Smooth muscle cell (in vitro differentiated cells): Measurements from ENCODE around the gene TASOR2. TPM values are rescaled to one million over a fixed set of nuclear protein-coding genes. Genes with fewer than 3 reads are reported as not detected.

Experiments
- DNase-seq: peaks from one replicate; lab custom pipeline; 2025; ENCODE audit not compliant: unreplicated experiment; lab: John Stamatoyannopoulos, UW
- H2AFZ ChIP-seq: fragments of 200-600 bp; sonication (generic); 2 replicates; pipeline ENCODE4 v1.6.0; 2016; ENCODE audit warnings: antibody characterized with exemption, low read depth, mild to moderate bottlenecking
- H3F3A ChIP-seq: fragments of 200-600 bp; sonication (generic); 2 replicates; pipeline ENCODE4 v1.6.0; 2017; ENCODE audit warnings: antibody characterized with exemption, low read depth
- H3K27ac ChIP-seq: fragments of 200-600 bp; sonication (generic); 2 replicates; pipeline ENCODE4 v1.5.1; 2016; ENCODE audit warnings: low read depth, mild to moderate bottlenecking
- H3K27me3 ChIP-seq: fragments of 200-600 bp; sonication (generic); 2 replicates; pipeline ENCODE4 v1.6.1; 2016; ENCODE audit warnings: low read depth, mild to moderate bottlenecking
- H3K36me3 ChIP-seq: fragments of 200-600 bp; sonication (generic); 2 replicates; pipeline ENCODE4 v1.5.1; 2016; ENCODE audit warnings: low read depth
- H3K4me1 ChIP-seq: fragments of 200-600 bp; sonication (generic); 2 replicates; pipeline ENCODE4 v1.5.1; 2016; ENCODE audit warnings: low read depth
- H3K4me2 ChIP-seq: fragments of 200-600 bp; sonication (generic); 2 replicates; pipeline ENCODE4 v1.6.0; 2016; ENCODE audit warnings: mild to moderate bottlenecking
- H3K4me3 ChIP-seq: fragments of 200-600 bp; sonication (generic); 2 replicates; pipeline ENCODE4 v1.5.1; 2016; ENCODE audit warnings: mild to moderate bottlenecking
- H3K79me2 ChIP-seq: fragments of 200-600 bp; sonication (generic); 2 replicates; pipeline ENCODE4 v1.6.0; 2016; ENCODE audit warnings: low read depth, mild to moderate bottlenecking
- H3K9ac ChIP-seq: fragments of 200-600 bp; sonication (generic); 2 replicates; pipeline ENCODE4 v1.6.0; 2016; ENCODE audit warnings: low read depth
- H3K9me3 ChIP-seq: fragments of 200-600 bp; sonication (generic); replicated peaks from 2 replicates; pipeline ENCODE4 v1.5.1; 2016; ENCODE audit warnings: low read depth
- H4K20me1 ChIP-seq: fragments of 200-600 bp; sonication (generic); 2 replicates; pipeline ENCODE4 v1.6.0; 2016; ENCODE audit warnings: low read depth
- WGBS: methylation state at CpG from one replicate; pipeline ENCODE4 v1.1.7; 2016; ENCODE audit warnings: low lambda C conversion rate; 5-methylcytosine and 5-hydroxymethylcytosine counted together
- polyA plus RNA-seq: library from polyadenylated mRNA; unstranded; fragments of >200 nt; fragmentation: Nextera tagmentation; extraction: Ambion mirVana; gene quantifications from 2 replicates; pipeline ENCODE4 v1.2.1, GENCODE V29; 2016
- total RNA-seq: library from RNA; depleted of rRNA; stranded (reverse); fragments of >200 nt; gene quantifications from 2 replicates; pipeline ENCODE4 v1.2.3, GENCODE V29; 2014
- TF ChIP-seq, protein P1 (sequence below): fragments of 200-600 bp; sonication (generic); IDR thresholded peaks from 2 replicates; pipeline ENCODE4 v1.5.1; 2017; ENCODE audit warnings: borderline replicate concordance, mild to moderate bottlenecking, antibody characterized with exemption; ENCODE audit not compliant: insufficient read depth, poor library complexity, severe bottlenecking

TASOR2 gene
- total and polyA plus RNA-seq, 2 experiments from 2014 or later: 15.4 to 132 TPM

DNA sequence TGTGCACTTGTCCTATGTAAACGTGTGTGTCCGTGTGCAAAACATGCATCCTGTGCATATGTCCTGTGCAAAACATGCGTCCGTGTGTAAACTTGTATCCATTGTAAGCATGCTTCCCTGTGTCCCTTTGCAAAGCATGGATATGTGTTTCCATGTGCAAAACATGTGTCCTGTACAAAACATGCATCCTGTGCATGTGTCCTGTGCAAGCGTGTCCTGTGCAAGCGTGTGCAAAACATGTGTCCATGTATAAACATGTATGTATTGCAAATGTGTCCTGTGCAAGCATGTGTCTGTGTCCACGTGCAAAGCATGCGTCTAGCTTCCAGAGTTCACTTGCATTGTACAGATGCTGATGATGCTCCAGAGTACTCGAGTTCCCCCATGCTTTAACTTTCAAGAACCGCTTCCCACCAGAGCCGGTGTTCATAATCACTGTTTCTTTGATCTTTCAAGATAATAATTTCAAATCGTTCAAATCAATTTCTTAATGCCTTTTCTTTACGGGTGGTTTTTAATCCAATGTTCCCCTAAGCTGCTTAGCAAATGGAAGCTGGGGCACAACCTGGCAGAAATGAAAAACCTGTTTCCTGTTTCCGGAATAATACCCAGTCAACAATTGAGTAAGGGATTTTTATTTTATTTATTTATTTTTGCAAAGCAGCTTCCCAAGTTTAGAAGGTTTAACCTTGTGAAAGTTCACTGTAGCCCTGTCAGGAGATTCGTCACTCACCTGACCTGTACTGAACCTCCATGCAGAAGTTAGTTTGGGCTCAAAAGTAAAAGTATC is 17.6 kb upstream of the TASOR2 start:
- TF ChIP-seq, protein P1, sequence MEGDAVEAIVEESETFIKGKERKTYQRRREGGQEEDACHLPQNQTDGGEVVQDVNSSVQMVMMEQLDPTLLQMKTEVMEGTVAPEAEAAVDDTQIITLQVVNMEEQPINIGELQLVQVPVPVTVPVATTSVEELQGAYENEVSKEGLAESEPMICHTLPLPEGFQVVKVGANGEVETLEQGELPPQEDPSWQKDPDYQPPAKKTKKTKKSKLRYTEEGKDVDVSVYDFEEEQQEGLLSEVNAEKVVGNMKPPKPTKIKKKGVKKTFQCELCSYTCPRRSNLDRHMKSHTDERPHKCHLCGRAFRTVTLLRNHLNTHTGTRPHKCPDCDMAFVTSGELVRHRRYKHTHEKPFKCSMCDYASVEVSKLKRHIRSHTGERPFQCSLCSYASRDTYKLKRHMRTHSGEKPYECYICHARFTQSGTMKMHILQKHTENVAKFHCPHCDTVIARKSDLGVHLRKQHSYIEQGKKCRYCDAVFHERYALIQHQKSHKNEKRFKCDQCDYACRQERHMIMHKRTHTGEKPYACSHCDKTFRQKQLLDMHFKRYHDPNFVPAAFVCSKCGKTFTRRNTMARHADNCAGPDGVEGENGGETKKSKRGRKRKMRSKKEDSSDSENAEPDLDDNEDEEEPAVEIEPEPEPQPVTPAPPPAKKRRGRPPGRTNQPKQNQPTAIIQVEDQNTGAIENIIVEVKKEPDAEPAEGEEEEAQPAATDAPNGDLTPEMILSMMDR: no peak
- 65% methylated on average over 15 of the region's 15 CpGs for WGBS
- no peak overlapping the region for H3K9ac ChIP-seq

DNA sequence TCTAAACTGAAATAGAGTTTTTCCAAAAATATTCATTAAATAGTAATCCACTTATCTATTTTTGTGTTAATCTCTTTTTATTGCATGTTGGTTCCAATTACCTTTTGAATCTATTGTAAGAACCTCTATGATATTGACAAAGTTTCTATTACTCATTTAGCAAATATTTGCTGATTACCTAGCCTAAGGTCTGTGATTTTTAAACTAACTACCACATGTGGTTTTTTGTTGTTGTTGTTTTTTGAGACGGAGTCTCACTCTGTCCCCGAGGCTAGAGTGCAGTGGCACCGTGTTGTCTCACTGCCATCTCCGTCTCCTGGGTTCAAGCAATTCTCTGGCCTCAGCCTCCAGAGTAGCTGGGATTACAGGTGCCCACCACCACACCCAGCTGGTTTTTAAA is 16.2 kb upstream of the TASOR2 start:
- no peak overlapping the region for H3K4me3 ChIP-seq
- peaks cover 22% of the 10 kb centered on the region for H3K79me2 ChIP-seq
- peaks cover 11% of the 10 kb centered on the region for H3K4me1 ChIP-seq
- no peak overlapping the region for H3K27ac ChIP-seq
- no peaks in the 10 kb centered on the region for H3K27me3 ChIP-seq
- no peak for DNase-seq
- no peaks in the 10 kb centered on the region for H3K9me3 ChIP-seq
- WGBS: 83% methylated on average over 4 of the region's 4 CpGs
- H4K20me1 ChIP-seq: peaks cover 1% of the 10 kb centered on the region
- no peak overlapping the region for H3K9ac ChIP-seq
- no peaks in the 10 kb centered on the region for H3F3A ChIP-seq
- TF ChIP-seq, protein P1: no peak
- H3K4me2 ChIP-seq: no peak overlapping the region
- no peaks in the 10 kb centered on the region for H3K36me3 ChIP-seq
- H2AFZ ChIP-seq: no peak overlapping the region

More for the DNA sequence above, 17.6 kb upstream of the TASOR2 start:
- H3K4me1 ChIP-seq: peaks cover 16% of the 10 kb centered on the region
- H3F3A ChIP-seq: no peaks in the 10 kb centered on the region
- peaks cover 29% of the 10 kb centered on the region for H3K79me2 ChIP-seq
- H3K4me3 ChIP-seq: peak overlapping the region; percentile 78
- H3K36me3 ChIP-seq: no peaks in the 10 kb centered on the region
- no peak for DNase-seq
- no peaks in the 10 kb centered on the region for H3K9me3 ChIP-seq
- H3K4me2 ChIP-seq: peak overlapping the region; percentile 94
- H2AFZ ChIP-seq: peak overlapping the region; percentile 23
- H3K27ac ChIP-seq: no peak overlapping the region
- H3K27me3 ChIP-seq: no peaks in the 10 kb centered on the region
- peaks cover 4% of the 10 kb centered on the region for H4K20me1 ChIP-seq

DNA sequence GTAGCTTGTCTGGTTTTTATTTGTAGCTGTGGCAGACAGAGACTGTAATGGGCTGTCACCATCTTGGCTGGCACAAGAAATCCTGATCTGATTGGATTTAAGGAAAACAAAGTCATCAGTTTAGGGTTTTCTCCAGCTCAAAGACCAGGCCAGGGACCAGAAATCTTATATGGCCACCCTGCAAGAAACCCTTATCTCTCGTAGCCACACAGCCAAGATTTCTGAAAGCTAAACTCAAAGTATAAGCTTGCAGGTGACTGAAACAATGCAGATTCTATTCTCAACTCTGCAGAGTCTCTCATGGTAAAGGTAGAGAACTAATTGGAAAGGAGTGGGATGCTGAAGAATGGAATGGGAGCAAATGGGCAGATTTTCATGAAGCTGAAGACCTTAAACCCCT is 15.0 kb upstream of the TASOR2 start:
- Histone ChIP-seq H3K36me3 (no peaks in the 10 kb centered on the region), H3K79me2 (peaks cover 16% of the 10 kb centered on the region), H3K4me3 (no peak overlapping the region), H3K9ac (no peak overlapping the region), H3K27ac (no peak overlapping the region), H3K9me3 (no peaks in the 10 kb centered on the region), H4K20me1 (no peaks in the 10 kb centered on the region), H3K27me3 (no peaks in the 10 kb centered on the region), H3K4me1 (no peaks in the 10 kb centered on the region), H2AFZ (no peak overlapping the region), H3F3A (no peaks in the 10 kb centered on the region), H3K4me2 (no peak overlapping the region)
- no peak for DNase-seq
- TF ChIP-seq, protein P1: no peak
- WGBS: 86% methylated on average over 1 of the region's 1 CpG
